ENCODE results near the gene PLAC8L1.

Gene PLAC8L1

GRCh38 chr5:146084376-146084775, 21.0 kb downstream of the PLAC8L1 start:
- Histone ChIP-seq H3K4me1 (ENCODE audit: insufficient read depth, poor library complexity, severe bottlenecking) (no peaks in the 10 kb centered on the region), H3K9me3 (ENCODE audit: severe bottlenecking) (no peaks in the 10 kb centered on the region), H3K27me3 (ENCODE audit: insufficient read depth, poor library complexity, severe bottlenecking) (no peaks in the 10 kb centered on the region), H3K27ac (ENCODE audit: poor library complexity, severe bottlenecking) (no peak overlapping the region), H3K4me3 (ENCODE audit: severe bottlenecking) (no peak overlapping the region), H3K36me3 (ENCODE audit: low read depth) (no peaks in the 10 kb centered on the region)
- ATAC-seq (ENCODE audit: low read depth) (no peak), DNase-seq (ENCODE audit: low spot score) (no peak)
- no peak for TF ChIP-seq CTCF (IDR thresholded peaks at IDR 0.05; ENCODE audit: poor library complexity, severe bottlenecking)

GRCh38 chr5:146082798-146083197, 22.6 kb downstream of the PLAC8L1 start:
- no peaks in the 10 kb centered on the region for H3K27me3 ChIP-seq (ENCODE audit: insufficient read depth, poor library complexity, severe bottlenecking)
- H3K4me3 ChIP-seq (ENCODE audit: severe bottlenecking) = no peak overlapping the region
- no peak overlapping the region for H3K27ac ChIP-seq (ENCODE audit: poor library complexity, severe bottlenecking)
- ATAC-seq (ENCODE audit: low read depth) (no peak), DNase-seq (ENCODE audit: low spot score) (no peak)
- no peaks in the 10 kb centered on the region for H3K9me3 ChIP-seq (ENCODE audit: severe bottlenecking)
- no peaks in the 10 kb centered on the region for H3K4me1 ChIP-seq (ENCODE audit: insufficient read depth, poor library complexity, severe bottlenecking)
- H3K36me3 ChIP-seq (ENCODE audit: low read depth) = no peaks in the 10 kb centered on the region
- TF ChIP-seq CTCF (IDR thresholded peaks at IDR 0.05; ENCODE audit: poor library complexity, severe bottlenecking) = no peak

- no peak for TF ChIP-seq CTCF (IDR thresholded peaks at IDR 0.05; ENCODE audit: poor library complexity, severe bottlenecking)
- no peaks in the 10 kb centered on the region for H3K27me3 ChIP-seq (ENCODE audit: insufficient read depth, poor library complexity, severe bottlenecking)
- H3K4me1 ChIP-seq (ENCODE audit: insufficient read depth, poor library complexity, severe bottlenecking) = no peaks in the 10 kb centered on the region
- DNase-seq (ENCODE audit: low spot score) = no peak
- no peaks in the 10 kb centered on the region for H3K36me3 ChIP-seq (ENCODE audit: low read depth)
- no peak overlapping the region for H3K4me3 ChIP-seq (ENCODE audit: severe bottlenecking)
- no peaks in the 10 kb centered on the region for H3K9me3 ChIP-seq (ENCODE audit: severe bottlenecking)
- no peak for ATAC-seq (ENCODE audit: low read depth)
- H3K27ac ChIP-seq (ENCODE audit: poor library complexity, severe bottlenecking) = no peak overlapping the region
Measured at GRCh38 chr5:146081556-146081955, 23.8 kb downstream of the PLAC8L1 start.

- Histone ChIP-seq H3K4me3 (ENCODE audit: severe bottlenecking) (no peak overlapping the region), H3K4me1 (ENCODE audit: insufficient read depth, poor library complexity, severe bottlenecking) (no peaks in the 10 kb centered on the region), H3K36me3 (ENCODE audit: low read depth) (no peaks in the 10 kb centered on the region), H3K27me3 (ENCODE audit: insufficient read depth, poor library complexity, severe bottlenecking) (no peaks in the 10 kb centered on the region), H3K27ac (ENCODE audit: poor library complexity, severe bottlenecking) (no peak overlapping the region), H3K9me3 (ENCODE audit: severe bottlenecking) (no peaks in the 10 kb centered on the region)
- ATAC-seq (ENCODE audit: low read depth) (peak; percentile 37; the same call in 1 of the 3 replicates), DNase-seq (ENCODE audit: low spot score) (no peak)
- TF ChIP-seq CTCF (IDR thresholded peaks at IDR 0.05; ENCODE audit: poor library complexity, severe bottlenecking) = no peak
Measured at GRCh38 chr5:146079695-146080373, 25.5 kb downstream of the PLAC8L1 start.

GRCh38 chr5:146078566-146078965, 26.8 kb downstream of the PLAC8L1 start:
- H3K4me1 ChIP-seq (ENCODE audit: insufficient read depth, poor library complexity, severe bottlenecking) = no peaks in the 10 kb centered on the region
- no peaks in the 10 kb centered on the region for H3K27me3 ChIP-seq (ENCODE audit: insufficient read depth, poor library complexity, severe bottlenecking)
- no peak overlapping the region for H3K27ac ChIP-seq (ENCODE audit: poor library complexity, severe bottlenecking)
- TF ChIP-seq CTCF (IDR thresholded peaks at IDR 0.05; ENCODE audit: poor library complexity, severe bottlenecking) = no peak
- H3K36me3 ChIP-seq (ENCODE audit: low read depth) = no peaks in the 10 kb centered on the region
- no peak for DNase-seq (ENCODE audit: low spot score)
- no peak; the same call in 2 of the 3 replicates for ATAC-seq (ENCODE audit: low read depth)
- H3K4me3 ChIP-seq (ENCODE audit: severe bottlenecking) = no peak overlapping the region
- H3K9me3 ChIP-seq (ENCODE audit: severe bottlenecking) = no peaks in the 10 kb centered on the region
